ENCODE results near the gene GK. TPM values are rescaled to one million over a fixed set of nuclear protein-coding genes. Genes with fewer than 3 reads are reported as not detected.
A peak's percentile ranks its signal among the peaks of the same experiment; 100 is the strongest.
"Not testable (repeated sequence)": the region's sequence is repeated elsewhere in the genome, so short reads cannot be mapped to it uniquely, and the experiment has no call there.

The GK gene
- total RNA-seq: 14.1 TPM

- DNase-seq (ENCODE audit: low spot score): peak; percentile 53
Measured at GRCh38 chrX:30653415-30654131, at the start of gene GK. Gene GK (plus strand): TSS chrX:30653423. CDS start chrX:30653538, 115 bp downstream.

GRCh38 chrX:30607155-30607554, 46.1 kb upstream of the GK start:
- DNase-seq (ENCODE audit: low spot score): no peak

- DNase-seq (ENCODE audit: low spot score): no peak
Measured at GRCh38 chrX:30610026-30610425, 43.2 kb upstream of the GK start.

DNA sequence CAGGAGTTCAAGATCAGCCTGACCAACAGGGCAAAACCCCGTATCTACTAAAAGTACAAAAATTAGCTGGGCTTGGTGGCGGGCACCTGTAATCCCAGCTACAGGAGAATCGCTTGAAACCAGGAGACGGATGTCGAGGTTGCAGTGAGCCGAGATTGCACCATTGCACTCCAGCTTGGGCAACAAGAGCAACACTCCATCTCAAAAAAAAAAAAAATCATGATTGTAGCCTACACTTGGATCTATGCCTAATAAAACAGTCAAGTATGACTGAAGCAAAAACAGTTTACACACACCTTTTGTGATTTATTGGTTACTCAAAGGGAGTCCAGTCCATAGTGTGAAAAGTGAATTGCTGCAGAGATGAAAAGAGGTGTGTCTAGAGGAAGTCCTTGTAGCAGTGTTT, 41.0 kb upstream of the GK start:
- no peak for DNase-seq (ENCODE audit: low spot score)

GRCh38 chrX:30613721-30614120, 39.5 kb upstream of the GK start:
- DNase-seq (ENCODE audit: low spot score): no peak

DNA sequence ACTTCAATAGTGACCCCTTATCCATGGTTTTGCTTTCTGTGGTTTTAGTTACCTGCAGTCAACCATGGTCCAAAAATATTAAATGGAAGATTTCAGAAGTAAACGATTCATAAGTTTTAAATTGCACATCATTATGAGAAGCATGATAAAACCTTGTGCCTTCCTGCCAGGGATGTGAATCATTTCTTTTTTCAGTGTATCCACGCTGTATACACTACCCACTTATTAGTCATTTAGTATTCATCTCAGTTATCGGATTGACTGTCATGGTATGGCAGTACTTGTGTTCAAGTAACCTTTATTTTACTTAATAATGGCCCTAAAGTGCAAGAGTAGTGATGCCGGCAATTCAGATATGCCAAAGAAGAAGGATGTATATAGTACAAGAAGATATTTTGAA, 38.0 kb upstream of the GK start:
- DNase-seq (ENCODE audit: low spot score): no peak

DNA sequence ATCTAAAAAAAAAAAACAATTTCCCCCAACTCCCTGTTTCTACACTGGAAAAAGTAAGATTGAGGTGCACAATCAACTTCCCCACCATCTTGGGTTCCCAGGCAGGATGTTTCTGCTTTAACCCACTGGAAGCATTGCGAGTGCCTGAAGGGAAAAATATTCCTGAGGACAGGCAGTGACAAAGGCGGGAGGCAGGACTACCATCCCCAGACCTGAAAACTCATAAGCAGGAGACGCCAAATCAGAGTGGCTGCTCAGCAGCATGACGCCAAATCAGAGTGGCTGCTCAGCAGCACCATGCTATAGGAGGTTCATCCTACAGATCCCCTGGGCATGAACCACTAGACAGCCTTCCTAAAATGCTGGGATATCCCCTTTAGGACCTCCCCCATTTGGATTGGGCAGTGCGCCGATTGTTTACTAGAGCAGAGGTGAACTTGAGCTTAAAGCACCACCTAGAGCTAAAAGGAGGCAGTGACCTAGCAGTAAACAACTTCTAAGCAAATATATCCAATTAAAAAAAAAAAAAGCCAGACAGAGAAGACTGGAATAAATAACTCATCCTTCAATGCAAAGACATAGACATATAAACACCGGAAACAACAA, 35.0 kb upstream of the GK start:
- DNase-seq (ENCODE audit: low spot score): no peak

GRCh38 chrX:30620125-30620524, 33.1 kb upstream of the GK start:
- no peak for DNase-seq (ENCODE audit: low spot score)

DNA sequence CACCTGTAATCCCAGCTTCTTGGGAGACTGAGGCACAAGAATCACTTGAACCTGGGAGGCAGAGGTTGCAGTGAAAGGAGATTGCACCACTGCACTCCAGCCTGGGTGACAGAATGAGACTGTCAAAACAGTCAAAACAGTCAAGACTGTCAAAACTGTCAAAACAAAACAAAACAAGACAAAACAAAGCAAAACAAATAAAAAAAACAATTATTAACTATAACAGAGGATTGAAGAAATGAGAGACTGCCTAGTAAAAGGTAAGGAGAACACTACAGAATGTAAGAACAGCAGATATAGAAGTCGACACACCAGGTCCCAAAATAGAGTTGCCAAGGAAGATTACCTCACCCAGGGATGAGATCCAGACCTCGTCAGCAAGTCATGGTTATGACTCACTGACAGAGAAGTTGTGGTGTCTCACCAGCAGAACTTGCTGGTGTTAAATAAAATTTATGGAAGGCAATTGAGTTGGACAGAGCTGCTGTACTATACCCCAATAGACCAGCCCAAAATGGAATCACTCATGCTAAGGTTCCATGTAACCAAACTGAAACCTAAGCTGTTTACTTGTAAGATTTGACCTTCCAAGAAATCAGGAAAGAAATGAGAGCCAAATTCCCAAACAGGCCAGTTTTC, 32.1 kb upstream of the GK start:
- DNase-seq (ENCODE audit: low spot score): no peak

DNA sequence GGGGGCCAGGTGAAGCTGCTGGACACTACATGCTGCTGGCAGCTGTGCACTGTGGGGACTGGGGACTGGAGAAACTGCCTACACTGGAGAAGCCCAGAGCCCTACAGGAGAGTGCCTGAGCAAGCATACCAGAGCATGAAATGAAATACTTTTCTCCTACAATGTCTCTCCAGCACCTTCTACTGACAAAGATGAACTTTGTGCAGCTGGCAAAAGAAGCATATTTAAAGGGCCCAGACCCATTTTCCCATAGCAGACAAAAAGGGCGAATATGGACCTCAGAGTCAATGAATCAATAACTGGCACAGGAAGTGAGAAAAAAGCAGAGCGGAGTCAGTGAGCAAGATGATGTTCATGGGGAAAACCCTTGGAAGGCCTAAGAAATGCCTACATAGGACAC, 30.9 kb upstream of the GK start:
- DNase-seq (ENCODE audit: low spot score): no peak

DNA sequence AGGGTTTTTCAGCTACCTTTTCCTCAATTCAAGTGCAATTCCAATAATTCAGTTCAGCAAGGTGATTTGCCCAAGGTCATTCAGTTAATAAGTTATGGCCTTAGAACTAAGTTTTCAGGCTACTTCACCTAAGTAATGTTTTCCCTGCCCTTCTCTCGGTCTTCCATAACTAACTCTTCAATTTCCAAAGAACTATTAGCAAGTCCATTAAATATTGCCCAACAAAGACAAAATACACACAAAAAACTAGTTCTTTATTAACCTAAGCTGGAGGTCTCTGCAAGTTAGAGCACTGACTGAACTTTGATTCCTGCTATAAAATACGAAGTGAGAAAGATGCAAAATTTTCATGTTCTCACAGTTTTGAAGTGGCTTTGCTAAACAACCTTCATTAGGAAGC, 26.8 kb upstream of the GK start:
- DNase-seq (ENCODE audit: low spot score): no peak

DNA sequence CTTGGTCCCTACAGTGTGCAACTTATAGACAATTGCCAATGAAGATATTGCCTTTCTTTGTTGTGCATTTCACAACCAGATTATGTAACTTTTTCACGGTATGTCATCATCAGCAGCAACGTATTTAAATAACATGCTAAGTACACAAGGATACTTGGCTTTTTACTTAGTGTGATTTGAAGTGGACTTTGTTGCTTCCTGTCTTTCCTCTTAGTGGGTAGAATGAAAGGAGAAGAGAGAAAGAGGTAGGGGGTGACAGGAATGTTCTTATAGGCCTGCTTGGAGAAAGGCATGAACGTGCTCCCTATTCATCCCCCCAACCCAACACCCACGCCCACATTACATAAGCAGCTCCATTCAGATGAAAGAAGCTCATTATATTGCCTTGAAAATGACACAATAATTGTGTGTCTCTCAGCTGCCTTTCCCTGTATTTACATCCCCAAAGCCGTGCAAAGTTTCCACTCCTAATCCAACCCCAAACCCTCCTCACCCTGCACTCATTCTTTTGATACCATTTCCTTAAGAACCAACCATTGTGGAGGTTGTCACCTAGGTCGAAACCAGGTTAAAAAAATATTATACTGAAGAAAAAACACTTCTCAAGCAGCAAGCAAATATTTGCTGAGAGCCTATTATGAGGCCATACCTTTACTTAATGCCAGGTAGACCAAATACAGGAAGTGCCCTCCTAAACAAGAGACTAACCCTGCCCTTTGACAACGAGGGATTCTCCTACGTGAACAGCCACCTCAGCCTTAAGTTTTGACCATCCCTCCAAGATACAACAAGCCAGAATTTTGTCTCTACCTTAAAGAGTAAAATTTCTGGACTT, 25.2 kb upstream of the GK start:
- no peak for DNase-seq (ENCODE audit: low spot score)

- DNase-seq (ENCODE audit: low spot score): not testable (repeated sequence)
Measured at GRCh38 chrX:30634070-30634469, 19.2 kb upstream of the GK start.

DNA sequence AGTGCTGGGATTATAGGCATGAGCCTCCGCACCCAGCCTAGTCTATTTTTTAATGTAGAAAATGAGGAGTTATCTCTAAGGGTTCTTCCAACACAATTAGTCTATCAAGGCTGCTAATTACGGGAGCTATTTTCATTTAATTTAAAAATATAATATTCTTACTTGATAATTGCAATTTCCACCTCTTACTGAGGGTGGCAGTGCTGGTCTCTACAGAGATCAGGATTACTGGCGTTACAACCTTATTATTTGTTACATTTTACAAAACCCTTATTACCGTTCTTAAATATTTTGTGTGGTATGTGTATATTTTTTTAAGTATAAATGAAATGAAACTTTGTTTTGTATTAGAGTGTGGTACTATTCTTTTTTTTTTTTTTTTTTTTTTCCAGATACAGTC, 17.6 kb upstream of the GK start:
- DNase-seq (ENCODE audit: low spot score): no peak

DNA sequence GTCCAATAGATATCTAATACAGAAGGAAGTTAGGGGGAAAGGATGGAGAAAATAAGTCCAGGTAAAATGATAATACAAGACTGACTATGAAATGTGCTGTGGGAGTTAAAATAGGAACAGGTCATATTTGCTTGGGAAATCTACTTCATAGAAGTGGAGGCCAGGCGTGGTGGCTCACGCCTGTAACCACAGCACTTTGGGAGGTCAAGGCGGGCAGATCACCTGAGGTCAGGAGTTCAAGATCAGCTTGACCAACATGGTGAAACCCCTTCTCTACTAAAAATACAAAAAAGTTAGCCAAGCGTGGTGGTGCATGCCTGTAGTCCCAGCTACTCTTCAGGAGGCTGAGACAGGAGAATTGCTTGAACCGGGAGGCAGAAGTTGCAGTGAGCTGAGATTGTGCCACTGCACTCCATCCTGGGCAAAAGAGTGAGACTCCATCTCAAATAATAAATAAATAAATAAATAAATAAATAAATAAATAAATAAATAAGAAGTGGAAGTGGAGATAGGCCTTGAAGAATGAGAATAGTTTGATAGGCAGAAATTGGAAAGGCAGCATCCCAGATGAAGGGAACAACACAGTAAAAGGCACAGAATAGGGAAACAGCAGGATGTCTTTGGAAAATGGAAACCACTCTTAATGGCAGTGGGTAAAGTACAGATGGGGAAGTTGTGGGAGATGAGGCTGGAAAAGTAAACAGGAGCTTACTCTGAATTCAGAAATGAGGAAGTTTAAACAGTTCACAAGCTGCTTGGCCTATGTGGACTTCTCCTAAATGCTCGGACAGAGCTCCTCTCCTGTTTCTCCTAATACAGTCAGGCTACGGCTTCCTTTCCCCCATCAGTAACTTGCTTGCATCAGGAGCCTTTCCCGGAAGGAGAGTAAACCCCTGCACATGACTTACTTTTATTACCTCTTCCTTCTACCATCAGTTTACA, 15.1 kb upstream of the GK start:
- no peak for DNase-seq (ENCODE audit: low spot score)

DNA sequence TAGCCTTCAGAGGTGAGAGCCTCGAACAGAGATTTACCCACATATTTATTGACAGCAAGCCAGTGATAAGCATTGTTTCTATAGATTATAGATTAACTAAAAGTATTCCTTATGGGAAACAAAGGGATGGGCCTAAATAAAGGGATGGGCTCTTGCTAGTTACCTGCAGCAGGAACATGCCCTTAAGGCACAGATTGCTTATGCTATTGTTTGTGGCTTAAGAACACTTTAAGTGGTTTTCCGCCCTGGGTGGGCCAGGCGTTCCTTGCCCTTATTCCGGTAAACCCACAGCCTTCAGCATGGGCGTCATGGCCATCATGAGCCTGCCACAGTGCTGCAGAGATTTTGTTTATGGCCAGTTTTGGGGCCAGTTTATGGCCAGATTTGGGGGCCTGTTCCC, 13.5 kb upstream of the GK start:
- not testable (repeated sequence) for DNase-seq (ENCODE audit: low spot score)

DNA sequence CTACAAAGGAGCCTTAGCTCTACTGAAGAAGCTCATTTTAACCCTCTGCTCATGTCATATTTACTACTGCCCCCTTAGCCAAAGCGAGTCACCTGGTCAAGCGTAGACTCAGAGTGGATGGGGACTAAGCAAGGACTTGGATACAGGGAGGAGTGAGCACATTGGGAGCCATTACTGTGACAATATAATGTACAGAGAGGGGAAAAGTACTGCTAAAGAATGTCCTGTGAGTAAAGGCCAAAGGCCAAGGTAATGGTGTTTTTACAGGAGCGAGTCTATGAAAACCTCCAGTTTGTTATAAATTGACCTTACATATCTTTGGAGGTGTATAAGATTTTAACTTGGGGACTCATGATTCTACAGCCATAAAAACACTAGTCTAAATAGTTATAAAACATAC, 10.6 kb upstream of the GK start:
- no peak for DNase-seq (ENCODE audit: low spot score)

- DNase-seq (ENCODE audit: low spot score): no peak
Measured at GRCh38 chrX:30643313-30643821, 9.9 kb upstream of the GK start.

DNA sequence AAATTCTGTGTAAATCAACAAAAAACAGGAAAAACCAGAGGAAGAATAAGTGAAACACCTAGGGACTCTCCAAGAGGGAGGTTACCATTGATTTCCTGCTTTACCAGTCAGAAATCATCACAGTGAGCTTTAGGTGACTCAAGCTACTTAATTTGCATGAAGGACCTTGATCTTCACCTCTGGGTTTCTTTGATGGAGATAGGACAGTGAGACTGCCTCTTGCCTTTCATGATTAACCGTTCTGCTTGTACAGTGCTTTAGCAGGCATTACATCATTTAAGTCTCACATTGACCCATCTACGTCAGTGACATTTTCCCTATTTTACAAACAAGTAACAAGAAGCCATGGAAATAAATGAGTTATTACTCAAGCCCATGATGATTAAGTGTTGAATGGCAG, 3.4 kb upstream of the GK start:
- DNase-seq (ENCODE audit: low spot score): no peak

- DNase-seq (ENCODE audit: low spot score): peak; percentile 93
Measured at GRCh38 chrX:30652527-30653414, 452 bp upstream of the GK start.

All from ureter (tissue), 1 donor.